Esophagus squamous epithelium (tissue), 5 donors: Measurements from ENCODE around the gene WDR86. TPM values are rescaled to one million over a fixed set of nuclear protein-coding genes. Genes with fewer than 3 reads are reported as not detected.
A peak's percentile ranks its signal among the peaks of the same experiment; 100 is the strongest.

Experiments used
- DNase-seq: peaks from one replicate; lab custom pipeline; 2025; lab: John Stamatoyannopoulos, UW
- H3K27ac ChIP-seq, 4 donors: fragments of 200-600 bp; sonication (generic); one replicate each; pipeline ENCODE4 v1.5.1; 2016 to 2019; ENCODE audit warnings: mild to moderate bottlenecking in 1 of 4
- H3K27me3 ChIP-seq, 4 donors: fragments of 200-600 bp; sonication (generic); 1 replicate in 3 of 4; 2 replicates in 1 of 4; pipeline versions ENCODE4 v1.5.1 to v1.6.0; 2017 to 2021; ENCODE audit warnings: antibody characterized with exemption in 1 of 4
- H3K36me3 ChIP-seq, 3 donors: fragments of 200-600 bp; sonication (generic); one replicate each; pipeline ENCODE4 v1.5.1; 2016 to 2019
- H3K4me1 ChIP-seq, 3 donors: fragments of 200-600 bp; sonication (generic); one replicate each; pipeline ENCODE4 v1.5.1; 2017 to 2019
- H3K4me3 ChIP-seq, 4 donors: fragments of 200-600 bp; sonication (generic); 1 replicate in 3 of 4; 2 replicates in 1 of 4; pipeline ENCODE4 v1.5.1; 2016 to 2019; ENCODE audit warnings: mild to moderate bottlenecking in 2 of 4, moderate library complexity in 1 of 4
- H3K9me3 ChIP-seq, 3 donors: fragments of 200-600 bp; sonication (generic); one replicate each; pipeline ENCODE4 v1.5.1; 2016 to 2019
- CTCF ChIP-seq, 6 experiments: fragments of 450-650 bp in 4 of 6; fragments of 200-600 bp in 2 of 6; sonication (generic) in 2 of 6; IDR thresholded peaks; one replicate each; pipeline ENCODE4 v1.5.1; 2016 to 2019; ENCODE audit warnings: antibody characterized with exemption in 6 of 6, mild to moderate bottlenecking in 4 of 6, moderate library complexity in 4 of 6
- POLR2A ChIP-seq, 4 donors: fragments of 450-650 bp; IDR thresholded peaks; one replicate each; pipeline ENCODE4 v1.6.1; 2017; ENCODE audit warnings: antibody characterized with exemption in 4 of 4, mild to moderate bottlenecking in 4 of 4, moderate library complexity in 3 of 4
- WGBS, 2 donors: methylation state at CpG; one replicate each; pipeline ENCODE4 v1.1.5; 2018; 5-methylcytosine and 5-hydroxymethylcytosine counted together
- intact Hi-C: fragments of 100-400 bp; cut with DNase I; formaldehyde crosslinking; loops from one replicate; pipeline ENCODE4 v1.15.0; 2022
- total RNA-seq, 4 donors: library from RNA; depleted of rRNA; stranded (reverse); fragments of >200 nt; gene quantifications; one replicate each; pipeline ENCODE4 v1.1.0, GENCODE V29; 2016
- donor health status: DM: yes; HTN: yes; CAD: no.

WDR86 gene
- total RNA-seq, 4 donors from 2014 or later: 0.53 to 4.6 (median 1.5) TPM

- 62 to 69% methylated on average over 4 of the region's 4 CpGs for WGBS, 2 donors
- no peak for DNase-seq
- Histone ChIP-seq H3K4me1 (peaks cover 0 to 21% (median 3%) of the 10 kb centered on the region in 3 donors), H3K9me3 (no peaks in the 10 kb centered on the region), H3K27ac (peak overlapping the region in 3 of 4 donors; percentile 35 to 60 (median 36)), H3K4me3 (no peak overlapping the region), H3K36me3 (peaks cover 0 to 63% (median 10%) of the 10 kb centered on the region in 3 donors), H3K27me3 (no peaks in the 10 kb centered on the region)
- TF ChIP-seq POLR2A (IDR thresholded peaks at IDR 0.05): no peak
- TF ChIP-seq CTCF (IDR thresholded peaks at IDR 0.05): no peak
- intact Hi-C loops: loop anchor here (10.0 kb wide), 1 partner anchor 388 kb away; no protein-coding TSS in a partner anchor
Observed at GRCh38 chr7:151367284-151367683, 42.6 kb downstream of the WDR86 start.

- Histone ChIP-seq H3K27me3 (no peaks in the 10 kb centered on the region), H3K9me3 (no peaks in the 10 kb centered on the region), H3K4me3 (no peak overlapping the region), H3K36me3 (peaks cover 0 to 63% (median 10%) of the 10 kb centered on the region in 3 donors), H3K4me1 (peaks cover 0 to 21% (median 3%) of the 10 kb centered on the region in 3 donors), H3K27ac (peak overlapping the region in 3 of 4 donors; percentile 35 to 60 (median 36))
- DNase-seq: no peak
- WGBS, 2 donors: 58 to 65% methylated on average over 5 of the region's 5 CpGs
- TF ChIP-seq POLR2A (IDR thresholded peaks at IDR 0.05): no peak
- intact Hi-C loops: loop anchor here (10.0 kb wide), 1 partner anchor 388 kb away; no protein-coding TSS in a partner anchor
Observed at GRCh38 chr7:151366880-151367222, 43.0 kb downstream of the WDR86 start.

- H3K36me3 ChIP-seq: peaks cover 0 to 63% (median 14%) of the 10 kb centered on the region in 3 donors
- DNase-seq: no peak
- TF ChIP-seq POLR2A (IDR thresholded peaks at IDR 0.05) (no peak), CTCF (IDR thresholded peaks at IDR 0.05) (no peak)
- 67 to 73% methylated on average over 9 of the region's 9 CpGs for WGBS, 2 donors
- H3K4me3 ChIP-seq: no peak overlapping the region
- no peaks in the 10 kb centered on the region for H3K27me3 ChIP-seq
- intact Hi-C loops: loop anchor here (10.0 kb wide), 1 partner anchor 388 kb away; no protein-coding TSS in a partner anchor
- peak overlapping the region in 3 of 4 donors; percentile 35 to 60 (median 36) for H3K27ac ChIP-seq
- H3K9me3 ChIP-seq: no peaks in the 10 kb centered on the region
- peaks cover 0 to 21% (median 3%) of the 10 kb centered on the region in 3 donors for H3K4me1 ChIP-seq
Observed at GRCh38 chr7:151366166-151366879, 43.5 kb downstream of the WDR86 start.

- intact Hi-C loops: loop anchor here (10.0 kb wide), 1 partner anchor 392 kb away; no protein-coding TSS in a partner anchor
- 94% methylated on average over 1 of the region's 1 CpG for WGBS, 2 donors
- no peaks in the 10 kb centered on the region for H3K27me3 ChIP-seq
- peaks cover 0 to 67% (median 10%) of the 10 kb centered on the region in 3 donors for H3K36me3 ChIP-seq
- H3K27ac ChIP-seq: no peak overlapping the region
- DNase-seq: no peak
- no peak overlapping the region for H3K4me3 ChIP-seq
- H3K9me3 ChIP-seq: no peaks in the 10 kb centered on the region
- TF ChIP-seq CTCF (IDR thresholded peaks at IDR 0.05): no peak
- TF ChIP-seq POLR2A (IDR thresholded peaks at IDR 0.05): no peak
- peaks cover 0 to 17% (median under 1%) of the 10 kb centered on the region in 3 donors for H3K4me1 ChIP-seq
Observed at GRCh38 chr7:151363182-151363581, 46.7 kb downstream of the WDR86 start.

GRCh38 chr7:151361193-151361959, 48.5 kb downstream of the WDR86 start:
- Histone ChIP-seq H3K9me3 (no peaks in the 10 kb centered on the region), H3K27me3 (no peaks in the 10 kb centered on the region), H3K4me3 (no peak overlapping the region), H3K4me1 (peaks cover 0 to 5% (median 0%) of the 10 kb centered on the region in 3 donors), H3K27ac (no peak overlapping the region), H3K36me3 (peaks cover 3 to 85% (median 26%) of the 10 kb centered on the region in 3 donors)
- TF ChIP-seq CTCF (IDR thresholded peaks at IDR 0.05) (no peak), POLR2A (IDR thresholded peaks at IDR 0.05) (no peak)
- intact Hi-C loops: loop anchor here (10.0 kb wide), 1 partner anchor 393 kb away; no protein-coding TSS in a partner anchor
- no peak for DNase-seq
- WGBS, 2 donors: 66 to 90% methylated on average over 3 of the region's 3 CpGs
